ENCODE results near the gene IL17REL.
A peak's percentile ranks its signal among the peaks of the same experiment; 100 is the strongest.

DNA sequence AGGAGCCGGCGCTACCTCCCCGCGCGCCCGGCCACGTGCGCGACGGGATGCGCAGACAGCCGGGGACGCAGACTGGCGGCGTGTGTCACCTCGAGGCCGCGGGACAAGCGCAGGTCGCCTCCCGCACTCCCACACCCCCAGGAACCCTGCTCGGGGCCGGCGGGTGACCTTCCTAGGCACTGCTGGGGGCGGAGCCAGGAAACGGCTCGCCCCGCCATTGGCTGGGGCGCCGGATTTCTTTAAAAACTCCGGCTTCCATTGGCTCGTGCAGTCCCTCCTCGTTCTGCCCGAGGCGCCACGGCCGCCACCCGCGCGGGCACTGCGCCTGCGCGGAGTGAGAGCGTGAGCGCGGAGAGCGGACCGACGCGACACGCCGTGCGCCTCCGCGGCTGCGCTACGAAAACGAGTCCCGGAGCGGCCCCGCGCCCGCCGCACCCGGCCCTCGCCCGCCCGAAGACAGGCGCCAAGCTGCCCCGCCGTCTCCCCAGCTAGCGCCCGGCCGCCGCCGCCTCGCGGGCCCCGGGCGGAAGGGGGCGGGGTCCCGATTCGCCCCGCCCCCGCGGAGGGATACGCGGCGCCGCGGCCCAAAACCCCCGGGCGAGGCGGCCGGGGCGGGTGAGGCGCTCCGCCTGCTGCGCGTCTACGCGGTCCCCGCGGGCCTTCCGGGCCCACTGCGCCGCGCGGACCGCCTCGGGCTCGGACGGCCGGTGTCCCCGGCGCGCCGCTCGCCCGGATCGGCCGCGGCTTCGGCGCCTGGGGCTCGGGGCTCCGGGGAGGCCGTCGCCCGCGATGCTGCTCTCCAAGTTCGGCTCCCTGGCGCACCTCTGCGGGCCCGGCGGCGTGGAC lies 52.2 kb downstream of the IL17REL start, which contains the start of gene PIM3:
- TF ChIP-seq, protein P1, sequence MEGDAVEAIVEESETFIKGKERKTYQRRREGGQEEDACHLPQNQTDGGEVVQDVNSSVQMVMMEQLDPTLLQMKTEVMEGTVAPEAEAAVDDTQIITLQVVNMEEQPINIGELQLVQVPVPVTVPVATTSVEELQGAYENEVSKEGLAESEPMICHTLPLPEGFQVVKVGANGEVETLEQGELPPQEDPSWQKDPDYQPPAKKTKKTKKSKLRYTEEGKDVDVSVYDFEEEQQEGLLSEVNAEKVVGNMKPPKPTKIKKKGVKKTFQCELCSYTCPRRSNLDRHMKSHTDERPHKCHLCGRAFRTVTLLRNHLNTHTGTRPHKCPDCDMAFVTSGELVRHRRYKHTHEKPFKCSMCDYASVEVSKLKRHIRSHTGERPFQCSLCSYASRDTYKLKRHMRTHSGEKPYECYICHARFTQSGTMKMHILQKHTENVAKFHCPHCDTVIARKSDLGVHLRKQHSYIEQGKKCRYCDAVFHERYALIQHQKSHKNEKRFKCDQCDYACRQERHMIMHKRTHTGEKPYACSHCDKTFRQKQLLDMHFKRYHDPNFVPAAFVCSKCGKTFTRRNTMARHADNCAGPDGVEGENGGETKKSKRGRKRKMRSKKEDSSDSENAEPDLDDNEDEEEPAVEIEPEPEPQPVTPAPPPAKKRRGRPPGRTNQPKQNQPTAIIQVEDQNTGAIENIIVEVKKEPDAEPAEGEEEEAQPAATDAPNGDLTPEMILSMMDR (IDR thresholded peaks at IDR 0.05), result peak in 3 of 6 experiments; percentile 29 to 39 (median 36)
- peak; percentile 94 to 97 for TF ChIP-seq POLR2AphosphoS5 (IDR thresholded peaks at IDR 0.05)
